ENCODE measurements around the gene RELCH.

The RELCH gene

DNA sequence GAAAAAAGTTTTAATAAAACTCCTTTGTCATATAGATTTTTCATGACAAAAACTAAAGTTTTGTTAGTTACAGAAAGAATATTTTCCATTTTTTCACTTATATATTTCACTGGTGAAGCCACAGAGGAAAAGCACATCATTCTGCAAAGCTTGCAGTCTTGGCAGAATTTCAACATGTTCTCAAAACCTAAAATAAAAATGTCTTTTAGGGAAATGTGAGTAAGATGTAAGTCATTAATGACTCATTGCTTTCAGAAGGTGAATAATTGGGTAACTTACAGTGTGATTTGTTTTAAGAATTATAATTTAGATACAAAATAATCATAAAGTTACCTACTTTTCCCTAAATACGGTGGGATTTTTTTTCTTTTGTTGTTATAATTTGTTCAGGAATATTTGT lies 94.6 kb downstream of the RELCH start:
- Histone ChIP-seq H3K36me3 (peaks cover 67% of the 10 kb centered on the region), H3K27ac (no peak overlapping the region), H3K27me3 (no peaks in the 10 kb centered on the region), H3K4me1 (ENCODE audit: control insufficient read depth in 1 of 2, insufficient read depth in 1 of 2, low read depth in 1 of 2, low read length in 1 of 2) (no peaks in the 10 kb centered on the region), H3K4me3 (ENCODE audit: low read depth in 1 of 2, low read length in 1 of 2) (no peak overlapping the region), H3K9me3 (no peaks in the 10 kb centered on the region)
- TF ChIP-seq, protein P1, sequence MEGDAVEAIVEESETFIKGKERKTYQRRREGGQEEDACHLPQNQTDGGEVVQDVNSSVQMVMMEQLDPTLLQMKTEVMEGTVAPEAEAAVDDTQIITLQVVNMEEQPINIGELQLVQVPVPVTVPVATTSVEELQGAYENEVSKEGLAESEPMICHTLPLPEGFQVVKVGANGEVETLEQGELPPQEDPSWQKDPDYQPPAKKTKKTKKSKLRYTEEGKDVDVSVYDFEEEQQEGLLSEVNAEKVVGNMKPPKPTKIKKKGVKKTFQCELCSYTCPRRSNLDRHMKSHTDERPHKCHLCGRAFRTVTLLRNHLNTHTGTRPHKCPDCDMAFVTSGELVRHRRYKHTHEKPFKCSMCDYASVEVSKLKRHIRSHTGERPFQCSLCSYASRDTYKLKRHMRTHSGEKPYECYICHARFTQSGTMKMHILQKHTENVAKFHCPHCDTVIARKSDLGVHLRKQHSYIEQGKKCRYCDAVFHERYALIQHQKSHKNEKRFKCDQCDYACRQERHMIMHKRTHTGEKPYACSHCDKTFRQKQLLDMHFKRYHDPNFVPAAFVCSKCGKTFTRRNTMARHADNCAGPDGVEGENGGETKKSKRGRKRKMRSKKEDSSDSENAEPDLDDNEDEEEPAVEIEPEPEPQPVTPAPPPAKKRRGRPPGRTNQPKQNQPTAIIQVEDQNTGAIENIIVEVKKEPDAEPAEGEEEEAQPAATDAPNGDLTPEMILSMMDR (IDR thresholded peaks at IDR 0.05) = no peak

DNA sequence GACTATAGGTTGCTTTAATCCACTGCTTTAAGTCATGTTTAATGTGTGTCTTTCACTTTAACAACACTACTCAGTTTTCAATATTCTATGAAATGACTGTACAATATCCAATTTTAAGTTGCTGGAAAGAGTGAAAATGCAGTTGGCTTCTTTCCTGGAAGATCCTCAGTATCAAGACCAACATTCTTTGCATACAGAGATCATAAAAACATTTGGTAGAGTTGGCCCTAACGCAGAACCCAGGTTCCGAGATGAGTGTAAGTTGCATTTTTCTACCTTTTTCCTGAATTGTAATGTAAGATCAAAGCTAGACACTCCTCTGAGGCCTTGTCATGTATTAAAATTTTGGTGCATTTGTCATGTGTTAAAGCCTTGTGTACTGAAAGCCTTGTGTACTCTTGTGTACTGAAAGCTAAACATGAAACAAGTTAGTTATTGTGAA lies 95.2 kb downstream of the RELCH start:
- H3K27ac ChIP-seq = no peak overlapping the region
- no peaks in the 10 kb centered on the region for H3K4me1 ChIP-seq (ENCODE audit: control insufficient read depth in 1 of 2, insufficient read depth in 1 of 2, low read depth in 1 of 2, low read length in 1 of 2)
- no peak overlapping the region for H3K4me3 ChIP-seq (ENCODE audit: low read depth in 1 of 2, low read length in 1 of 2)
- no peaks in the 10 kb centered on the region for H3K9me3 ChIP-seq
- H3K27me3 ChIP-seq = no peaks in the 10 kb centered on the region
- TF ChIP-seq, protein P1 (IDR thresholded peaks at IDR 0.05) = no peak
- peaks cover 69% of the 10 kb centered on the region for H3K36me3 ChIP-seq

DNA sequence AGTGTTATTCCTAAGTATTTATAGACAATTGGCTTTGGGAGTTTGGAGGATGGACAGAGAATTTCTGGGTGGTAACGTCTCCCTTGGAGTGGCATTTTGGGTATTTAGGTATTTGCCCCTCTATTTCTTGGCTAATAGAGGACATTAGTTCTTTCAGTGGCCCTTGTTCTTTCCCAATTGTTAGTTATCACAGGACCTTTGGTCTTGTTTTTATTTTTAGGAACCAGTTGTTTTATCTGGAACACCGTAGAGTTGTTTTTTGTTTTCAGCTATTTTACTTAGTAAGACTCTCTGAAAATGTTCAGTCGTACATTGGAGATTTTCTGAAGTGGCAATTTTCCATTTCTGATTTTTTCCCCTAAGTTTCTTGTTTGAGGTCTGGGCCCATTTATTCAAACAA lies 97.6 kb downstream of the RELCH start:
- H3K36me3 ChIP-seq = peaks cover 56% of the 10 kb centered on the region
- TF ChIP-seq, protein P1 (IDR thresholded peaks at IDR 0.05) = no peak

DNA sequence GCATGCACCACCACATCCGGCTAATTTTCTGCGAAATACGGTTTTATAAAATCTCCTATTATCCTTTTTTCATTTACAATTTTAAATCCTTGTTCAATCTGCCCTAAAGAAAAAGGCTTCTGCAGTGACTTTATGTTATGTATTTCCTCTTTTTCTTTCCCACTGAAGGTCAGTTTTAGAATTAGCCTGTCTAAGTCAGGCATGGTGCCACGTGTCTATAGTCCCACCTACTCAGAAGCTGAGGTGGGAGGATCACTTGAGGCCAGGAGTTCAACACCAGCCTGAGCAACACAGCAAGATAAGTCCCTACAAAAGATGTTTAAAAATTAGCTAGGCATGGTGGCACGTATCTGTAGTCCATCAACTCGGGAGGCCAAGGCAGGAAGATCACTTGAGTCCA lies 98.2 kb downstream of the RELCH start:
- Histone ChIP-seq H3K4me1 (ENCODE audit: control insufficient read depth in 1 of 2, insufficient read depth in 1 of 2, low read depth in 1 of 2, low read length in 1 of 2) (peaks cover 0 to 10% of the 10 kb centered on the region in 2 experiments), H3K4me3 (ENCODE audit: low read depth in 1 of 2, low read length in 1 of 2) (no peak overlapping the region), H3K9me3 (no peaks in the 10 kb centered on the region), H3K27me3 (no peaks in the 10 kb centered on the region), H3K27ac (no peak overlapping the region), H3K36me3 (peaks cover 49% of the 10 kb centered on the region)
- TF ChIP-seq, protein P1 (IDR thresholded peaks at IDR 0.05) = no peak

More for the DNA sequence above, 97.6 kb downstream of the RELCH start:
- no peak overlapping the region for H3K4me3 ChIP-seq (ENCODE audit: low read depth in 1 of 2, low read length in 1 of 2)
- H3K27me3 ChIP-seq = no peaks in the 10 kb centered on the region
- no peak overlapping the region for H3K27ac ChIP-seq
- peaks cover 0 to 10% of the 10 kb centered on the region in 2 experiments for H3K4me1 ChIP-seq (ENCODE audit: control insufficient read depth in 1 of 2, insufficient read depth in 1 of 2, low read depth in 1 of 2, low read length in 1 of 2)
- no peaks in the 10 kb centered on the region for H3K9me3 ChIP-seq

- Histone ChIP-seq H3K4me3 (ENCODE audit: low read depth in 1 of 2, low read length in 1 of 2) (no peak overlapping the region), H3K27me3 (no peaks in the 10 kb centered on the region), H3K4me1 (ENCODE audit: control insufficient read depth in 1 of 2, insufficient read depth in 1 of 2, low read depth in 1 of 2, low read length in 1 of 2) (peaks cover 0 to 10% of the 10 kb centered on the region in 2 experiments), H3K36me3 (peaks cover 41% of the 10 kb centered on the region), H3K27ac (peak overlapping the region; percentile 52), H3K9me3 (no peaks in the 10 kb centered on the region)
- TF ChIP-seq, protein P1 (IDR thresholded peaks at IDR 0.05) = no peak
Measured at GRCh38 chr18:62287781-62288664, 101.0 kb downstream of the RELCH start.
